ENCODE data around the gene LNX1. TPM values are rescaled to one million over a fixed set of nuclear protein-coding genes. Genes with fewer than 3 reads are reported as not detected.

LNX1 gene
- total RNA-seq, 2 donors from 2014 or later = 4.5 to 8.9 TPM

DNA sequence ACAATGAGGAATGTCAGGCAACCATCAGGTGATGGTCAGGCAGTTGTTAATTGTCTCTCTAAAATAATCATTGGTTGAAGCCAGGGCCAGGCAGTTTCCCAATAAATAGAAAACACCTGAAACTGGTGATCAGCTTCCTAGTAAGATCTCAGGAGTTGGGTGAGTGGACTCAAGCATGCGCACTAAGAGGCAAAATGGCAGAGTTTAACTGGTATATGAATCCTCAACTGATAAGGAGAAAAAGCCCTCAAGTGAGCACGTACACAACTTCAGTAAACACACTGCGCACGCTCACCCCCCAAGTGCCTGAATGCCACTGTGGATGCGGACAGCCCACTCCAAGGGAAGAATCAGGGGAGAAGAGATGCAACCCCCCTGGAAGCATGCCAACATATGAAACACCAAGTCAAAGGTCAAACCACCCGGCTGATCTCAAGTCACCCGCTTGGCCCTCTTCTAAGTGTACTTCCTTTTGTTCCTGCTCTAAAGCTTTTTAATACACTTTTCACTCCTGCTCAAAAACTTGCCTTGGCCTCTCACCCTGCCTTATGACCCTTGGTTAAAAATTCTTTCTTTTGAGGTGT lies 39.9 kb downstream of the LNX1 start:
- TF ChIP-seq CTCF (IDR thresholded peaks at IDR 0.05) = no peak
- H3K4me1 ChIP-seq = peaks cover 0 to 21% of the 10 kb centered on the region in 2 donors
- H3K36me3 ChIP-seq = no peaks in the 10 kb centered on the region
- DNase-seq (ENCODE audit: low spot score) = no peak
- no peaks in the 10 kb centered on the region for H3K27me3 ChIP-seq
- no peaks in the 10 kb centered on the region for H3K9me3 ChIP-seq
- H3K27ac ChIP-seq = no peak overlapping the region
- no peak overlapping the region for H3K4me3 ChIP-seq

- H3K9me3 ChIP-seq = no peaks in the 10 kb centered on the region
- H3K27me3 ChIP-seq = no peaks in the 10 kb centered on the region
- no peak for TF ChIP-seq CTCF (IDR thresholded peaks at IDR 0.05)
- no peak overlapping the region for H3K27ac ChIP-seq
- DNase-seq (ENCODE audit: low spot score) = no peak
- H3K4me1 ChIP-seq = peaks cover 0 to 7% of the 10 kb centered on the region in 2 donors
- no peaks in the 10 kb centered on the region for H3K36me3 ChIP-seq
- no peak overlapping the region for H3K4me3 ChIP-seq
Measured at GRCh38 chr4:53548662-53549061, 42.6 kb downstream of the LNX1 start.

DNA sequence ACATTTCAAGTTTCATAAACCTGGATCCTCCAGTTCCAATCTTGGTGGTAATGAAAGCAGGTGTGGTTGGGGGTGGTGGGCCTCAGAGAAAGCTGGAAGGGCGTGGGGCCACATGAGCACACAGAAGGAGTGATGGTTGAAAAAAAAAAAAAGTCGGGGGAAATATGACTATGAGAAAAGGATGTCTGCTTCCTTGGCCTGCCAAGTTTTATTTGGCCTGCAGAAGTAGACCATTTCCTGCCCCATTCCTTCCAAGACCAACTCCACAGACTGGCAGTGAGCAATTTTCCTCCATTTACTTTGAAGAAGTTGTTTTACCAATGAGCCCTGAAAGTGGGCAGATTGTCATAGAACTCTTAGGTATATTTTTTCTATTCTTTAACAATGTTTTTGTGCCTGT lies 43.3 kb downstream of the LNX1 start:
- TF ChIP-seq CTCF (IDR thresholded peaks at IDR 0.05) = no peak

DNA sequence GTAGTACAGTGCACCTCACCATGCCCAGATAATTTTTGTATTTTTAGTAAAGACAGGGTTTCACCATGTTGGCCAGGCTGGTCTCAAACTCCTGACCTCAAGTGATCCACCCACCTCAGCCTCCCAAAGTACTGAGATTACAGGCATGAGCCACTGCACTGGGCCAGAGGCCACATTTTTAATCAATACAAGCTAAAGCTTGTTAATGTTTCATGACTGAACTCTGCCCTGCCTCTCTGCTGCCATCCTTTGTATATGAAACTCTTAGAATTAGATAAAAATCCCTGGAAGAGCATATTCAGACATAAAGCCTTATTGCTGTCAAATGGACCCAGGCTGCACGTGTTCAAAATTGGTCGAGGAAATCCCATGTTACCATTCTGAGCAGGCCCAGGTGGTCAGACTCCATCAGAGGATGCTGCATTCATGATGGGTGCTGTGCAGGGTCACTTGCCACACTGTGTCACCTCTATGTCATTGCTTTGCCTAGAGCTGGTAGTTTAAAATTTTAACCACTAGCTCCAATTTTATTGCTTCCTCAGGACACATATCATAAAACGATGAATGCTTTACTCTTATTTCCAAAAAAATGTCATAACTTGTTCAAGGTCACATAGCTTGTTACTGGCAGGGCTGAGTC lies 45.2 kb downstream of the LNX1 start:
- Histone ChIP-seq H3K36me3 (no peaks in the 10 kb centered on the region), H3K4me1 (peaks cover 0 to 14% of the 10 kb centered on the region in 2 donors), H3K9me3 (no peaks in the 10 kb centered on the region), H3K4me3 (no peak overlapping the region), H3K27ac (no peak overlapping the region), H3K27me3 (no peaks in the 10 kb centered on the region)
- no peak for TF ChIP-seq CTCF (IDR thresholded peaks at IDR 0.05)
- DNase-seq (ENCODE audit: low spot score) = no peak

More for the DNA sequence above, 43.3 kb downstream of the LNX1 start:
- DNase-seq (ENCODE audit: low spot score) = no peak
- Histone ChIP-seq H3K9me3 (no peaks in the 10 kb centered on the region), H3K36me3 (no peaks in the 10 kb centered on the region), H3K4me3 (no peak overlapping the region), H3K27ac (no peak overlapping the region), H3K4me1 (peaks cover 0 to 7% of the 10 kb centered on the region in 2 donors), H3K27me3 (no peaks in the 10 kb centered on the region)

DNA sequence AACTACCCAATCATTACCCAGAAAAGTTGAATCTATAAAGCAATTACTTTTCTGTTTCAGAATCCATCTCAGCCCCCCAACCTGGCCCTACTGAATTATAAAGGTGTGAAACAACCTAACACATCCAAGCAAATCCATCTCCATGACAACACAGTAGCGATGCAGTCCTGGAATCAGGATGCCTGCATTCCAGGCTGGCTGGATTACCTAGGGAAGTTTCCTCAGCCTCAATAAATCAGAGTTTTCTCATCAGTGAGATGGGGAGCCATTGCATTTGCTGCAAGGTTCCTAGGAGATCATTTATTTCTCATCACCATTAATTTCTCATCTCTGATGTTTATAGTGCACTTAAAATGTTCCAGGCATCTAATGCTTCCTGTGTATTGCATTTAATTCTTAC lies 46.0 kb downstream of the LNX1 start:
- no peak overlapping the region for H3K27ac ChIP-seq
- no peaks in the 10 kb centered on the region for H3K27me3 ChIP-seq
- no peaks in the 10 kb centered on the region for H3K36me3 ChIP-seq
- no peak for DNase-seq (ENCODE audit: low spot score)
- TF ChIP-seq CTCF (IDR thresholded peaks at IDR 0.05) = no peak
- no peaks in the 10 kb centered on the region for H3K9me3 ChIP-seq
- H3K4me1 ChIP-seq = peaks cover 0 to 14% of the 10 kb centered on the region in 2 donors
- H3K4me3 ChIP-seq = no peak overlapping the region

DNA sequence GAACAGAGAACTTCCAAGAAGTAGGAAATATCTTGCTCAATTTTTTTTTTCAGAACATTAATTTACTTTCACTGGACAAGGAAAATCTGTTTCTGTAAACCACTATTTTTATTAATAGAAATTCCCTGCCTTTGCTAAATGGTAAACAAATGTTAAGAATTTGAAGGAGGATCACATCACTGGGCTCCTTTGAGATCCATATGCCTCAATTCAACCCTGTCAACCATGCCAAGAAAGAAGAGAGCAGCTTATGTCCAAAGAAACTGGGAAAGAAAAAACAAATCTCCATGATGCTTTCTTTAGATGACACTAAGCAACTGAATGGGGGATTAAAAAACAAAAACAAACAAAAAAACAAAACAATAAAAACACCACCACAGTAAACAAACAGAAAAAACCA lies 47.7 kb downstream of the LNX1 start:
- Histone ChIP-seq H3K27me3 (no peaks in the 10 kb centered on the region), H3K9me3 (no peaks in the 10 kb centered on the region), H3K27ac (no peak overlapping the region), H3K36me3 (no peaks in the 10 kb centered on the region), H3K4me1 (peaks cover 0 to 22% of the 10 kb centered on the region in 2 donors), H3K4me3 (no peak overlapping the region)
- no peak for DNase-seq (ENCODE audit: low spot score)
- TF ChIP-seq CTCF (IDR thresholded peaks at IDR 0.05) = no peak
